ENCODE measurements around the gene SLAIN1.

DNA sequence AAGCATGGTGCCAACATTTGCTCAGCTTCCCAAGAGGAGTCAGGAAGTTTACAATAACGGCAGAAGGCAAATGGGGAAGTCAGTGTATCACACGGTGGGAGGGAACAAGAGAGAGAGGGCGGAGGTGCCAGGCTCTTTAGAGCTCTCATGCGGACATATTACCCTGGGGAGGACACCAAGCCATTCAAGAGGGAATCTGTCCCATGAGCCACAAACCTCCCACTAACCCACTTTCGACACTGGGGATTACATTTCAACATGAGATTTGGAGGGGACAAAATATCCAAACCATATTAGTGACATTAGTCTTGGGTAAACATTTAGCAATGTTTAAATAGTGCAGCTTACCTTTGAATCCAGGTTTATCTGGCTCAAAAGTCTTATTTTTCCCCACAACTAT is 69.9 kb downstream of the SLAIN1 start:
- TF ChIP-seq, protein P1, sequence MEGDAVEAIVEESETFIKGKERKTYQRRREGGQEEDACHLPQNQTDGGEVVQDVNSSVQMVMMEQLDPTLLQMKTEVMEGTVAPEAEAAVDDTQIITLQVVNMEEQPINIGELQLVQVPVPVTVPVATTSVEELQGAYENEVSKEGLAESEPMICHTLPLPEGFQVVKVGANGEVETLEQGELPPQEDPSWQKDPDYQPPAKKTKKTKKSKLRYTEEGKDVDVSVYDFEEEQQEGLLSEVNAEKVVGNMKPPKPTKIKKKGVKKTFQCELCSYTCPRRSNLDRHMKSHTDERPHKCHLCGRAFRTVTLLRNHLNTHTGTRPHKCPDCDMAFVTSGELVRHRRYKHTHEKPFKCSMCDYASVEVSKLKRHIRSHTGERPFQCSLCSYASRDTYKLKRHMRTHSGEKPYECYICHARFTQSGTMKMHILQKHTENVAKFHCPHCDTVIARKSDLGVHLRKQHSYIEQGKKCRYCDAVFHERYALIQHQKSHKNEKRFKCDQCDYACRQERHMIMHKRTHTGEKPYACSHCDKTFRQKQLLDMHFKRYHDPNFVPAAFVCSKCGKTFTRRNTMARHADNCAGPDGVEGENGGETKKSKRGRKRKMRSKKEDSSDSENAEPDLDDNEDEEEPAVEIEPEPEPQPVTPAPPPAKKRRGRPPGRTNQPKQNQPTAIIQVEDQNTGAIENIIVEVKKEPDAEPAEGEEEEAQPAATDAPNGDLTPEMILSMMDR (IDR thresholded peaks at IDR 0.05) = no peak
- TF ChIP-seq POLR2A (IDR thresholded peaks at IDR 0.05) = no peak

All from sigmoid colon (tissue), 3 donors.